Measurements from ENCODE around the gene MAP2K2.
"Not testable (repeated sequence)": the region's sequence is repeated elsewhere in the genome, so short reads cannot be mapped to it uniquely, and the experiment has no call there.

Gene MAP2K2

DNA sequence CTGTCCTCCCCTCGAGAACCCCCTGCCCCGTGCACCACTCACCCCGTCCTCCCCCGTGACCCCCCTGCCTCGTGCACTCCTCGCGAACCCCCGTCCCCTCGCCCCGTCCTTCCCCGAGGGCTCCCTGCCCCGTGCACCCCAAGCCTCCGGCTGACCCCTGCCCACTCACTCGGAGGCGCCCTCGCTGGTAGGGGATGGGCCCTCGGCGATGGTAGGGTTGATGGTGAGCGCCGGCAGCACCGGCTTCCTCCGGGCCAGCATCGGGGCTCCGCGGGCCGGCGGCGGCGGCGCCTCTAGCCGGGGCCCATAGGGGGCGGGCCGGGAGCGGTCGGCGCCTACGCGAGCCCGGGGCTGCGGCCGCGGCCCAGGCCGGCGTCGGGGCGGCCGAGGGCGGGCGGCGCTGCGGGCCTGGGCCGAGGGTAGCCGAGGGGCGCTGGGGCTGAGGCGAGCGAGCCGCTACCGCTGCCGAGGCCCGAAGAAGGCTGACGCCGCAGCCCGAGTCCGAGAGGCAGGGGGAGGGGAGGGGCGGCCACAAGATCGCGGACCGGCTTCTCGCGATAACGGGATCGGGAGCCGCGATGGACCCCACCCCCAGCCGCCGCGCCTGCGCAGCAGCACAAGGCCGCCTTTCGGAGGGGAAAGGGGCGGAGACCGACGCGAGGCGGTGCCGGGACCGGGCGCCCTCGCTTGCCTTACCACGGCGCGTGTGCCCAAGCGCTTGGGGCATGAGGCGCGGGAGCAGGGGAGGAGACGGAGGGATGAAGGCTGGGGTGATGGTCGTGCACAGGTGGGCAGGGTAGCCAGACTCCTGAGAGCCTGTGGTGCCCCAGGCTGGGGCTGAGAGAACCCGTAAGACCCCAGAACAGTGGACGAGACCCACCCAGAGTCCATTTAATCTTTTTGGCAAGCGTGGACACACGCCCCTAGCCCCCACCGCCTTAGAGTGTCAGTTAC, at the start of gene MAP2K2:
Gene MAP2K2, minus strand, starts transcription at position 508 of the 954 bp plus-strand sequence. Its CDS starts 247 bp downstream, at position 261.
- DNase-seq (ENCODE audit: low spot score) = peak; percentile 90

DNA sequence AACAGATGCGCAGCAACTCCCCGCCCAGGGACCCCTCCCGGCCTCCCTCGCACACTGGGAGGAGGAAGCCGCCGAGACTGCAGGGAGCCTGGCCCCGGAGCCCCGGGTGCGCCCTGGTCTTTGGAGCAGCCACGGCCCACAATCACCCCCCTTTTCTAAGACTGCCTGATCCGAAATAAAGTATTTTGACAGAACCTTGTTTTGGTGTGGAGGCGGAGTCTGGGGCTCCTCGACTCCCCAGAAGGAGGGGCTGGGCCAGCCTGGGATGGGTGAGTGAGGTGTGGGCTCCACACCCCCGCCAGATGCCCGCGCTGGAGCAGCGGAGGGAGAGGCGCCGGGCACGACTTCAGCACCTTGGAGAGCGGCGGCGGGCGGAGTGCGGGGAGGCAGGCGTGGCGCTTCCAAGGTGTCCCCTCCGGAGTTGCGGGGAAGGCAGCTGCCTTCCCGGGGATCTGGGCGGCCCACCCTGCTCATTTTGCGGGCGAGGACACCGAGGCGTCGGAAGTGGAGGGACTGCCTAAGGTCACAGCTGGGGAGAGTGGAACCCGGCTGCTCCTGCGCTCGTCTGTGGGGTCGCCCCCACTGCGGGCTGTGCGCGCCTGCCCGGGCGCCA, 49.0 kb upstream of the MAP2K2 start:
- no peak for DNase-seq (ENCODE audit: low spot score)

DNA sequence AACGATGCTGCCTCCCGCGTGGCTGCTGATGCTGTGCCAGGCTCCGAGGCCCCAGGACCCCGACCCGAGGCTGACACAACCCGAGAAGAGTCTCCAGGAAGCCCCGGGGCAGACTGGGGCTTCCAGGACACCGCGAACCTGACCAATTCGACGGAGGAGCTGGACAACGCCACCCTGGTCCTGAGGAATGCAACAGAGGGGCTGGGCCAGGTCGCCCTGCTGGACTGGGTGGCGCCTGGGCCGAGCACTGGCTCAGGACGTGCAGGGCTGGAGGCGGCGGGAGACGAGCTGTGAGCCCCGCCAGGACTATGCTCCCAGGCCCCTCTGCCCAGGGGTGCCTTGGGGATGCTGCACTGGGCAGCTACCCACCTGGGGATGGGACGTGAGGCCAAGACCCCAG, 47.8 kb upstream of the MAP2K2 start:
- no peak for DNase-seq (ENCODE audit: low spot score)

DNA sequence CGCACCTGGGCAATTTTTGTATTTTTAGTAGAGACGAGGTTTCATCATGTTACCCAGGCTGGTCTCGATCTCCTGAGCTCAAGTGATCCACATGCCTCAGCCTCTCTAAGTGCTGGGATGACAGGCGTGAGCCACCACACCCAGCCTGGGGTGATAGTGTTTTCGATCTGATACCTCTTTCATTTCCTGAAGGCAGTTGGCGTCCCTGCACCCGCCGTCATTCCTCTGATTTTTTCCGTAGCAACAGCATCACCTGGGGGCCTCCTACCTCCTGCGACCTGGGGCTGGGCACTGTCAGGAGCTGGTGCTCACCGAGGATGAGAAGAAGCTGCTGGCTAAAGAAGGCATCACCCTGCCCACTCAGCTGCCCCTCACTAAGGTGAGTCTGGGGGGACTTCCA, 40.3 kb upstream of the MAP2K2 start:
- no peak for DNase-seq (ENCODE audit: low spot score)

DNA sequence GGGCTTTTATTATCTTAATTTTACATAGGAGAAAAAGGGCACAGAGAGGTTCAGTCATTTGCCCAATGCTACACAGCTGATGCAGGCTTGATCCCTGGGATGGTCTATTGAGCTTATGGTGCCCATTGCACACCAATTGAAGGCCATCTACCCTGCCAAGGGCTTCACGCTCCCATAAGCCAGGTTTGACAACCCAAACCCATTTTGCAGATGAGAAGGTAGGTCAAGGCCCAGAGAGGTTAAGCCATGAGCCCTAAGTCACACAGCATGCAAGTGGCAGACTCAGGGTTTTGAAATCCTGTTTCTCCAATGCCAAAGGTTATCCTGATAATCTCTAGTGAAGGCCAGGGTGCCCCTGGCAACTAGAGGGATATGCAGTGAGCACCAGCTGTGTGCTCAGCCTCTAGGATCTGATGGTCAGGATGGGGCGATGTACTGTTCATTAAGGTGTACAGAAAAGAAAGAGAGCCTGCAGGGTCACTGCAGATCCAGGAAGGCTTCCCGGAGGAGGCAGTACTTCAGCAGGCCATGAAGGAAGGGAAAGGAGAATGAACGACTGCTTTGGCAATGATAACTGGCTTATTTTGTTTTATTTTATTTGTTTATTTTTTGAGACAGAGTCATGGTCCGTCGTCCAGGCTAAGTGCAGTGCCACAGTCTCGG, 37.6 kb upstream of the MAP2K2 start:
- no peak for DNase-seq (ENCODE audit: low spot score)

DNA sequence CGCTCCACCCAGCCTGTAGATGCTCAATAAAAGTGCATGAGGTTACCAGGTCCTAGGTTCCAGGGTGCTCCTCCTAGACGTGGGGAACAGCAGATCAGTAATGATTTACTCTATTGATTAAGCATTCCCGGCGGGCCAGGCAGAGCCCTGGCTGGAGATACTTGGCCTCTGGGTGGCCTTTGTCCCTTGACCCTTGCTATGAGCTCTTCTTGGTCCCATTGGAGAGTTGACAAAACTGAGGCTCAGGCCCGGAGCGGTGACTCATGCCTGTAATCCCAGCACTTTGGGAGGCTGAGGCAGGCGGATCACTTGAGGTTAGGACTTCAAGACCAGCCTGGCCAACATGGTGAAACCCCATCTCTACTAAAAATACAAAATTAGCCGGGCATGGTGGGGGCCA, 34.0 kb upstream of the MAP2K2 start:
- DNase-seq (ENCODE audit: low spot score) = not testable (repeated sequence)

DNA sequence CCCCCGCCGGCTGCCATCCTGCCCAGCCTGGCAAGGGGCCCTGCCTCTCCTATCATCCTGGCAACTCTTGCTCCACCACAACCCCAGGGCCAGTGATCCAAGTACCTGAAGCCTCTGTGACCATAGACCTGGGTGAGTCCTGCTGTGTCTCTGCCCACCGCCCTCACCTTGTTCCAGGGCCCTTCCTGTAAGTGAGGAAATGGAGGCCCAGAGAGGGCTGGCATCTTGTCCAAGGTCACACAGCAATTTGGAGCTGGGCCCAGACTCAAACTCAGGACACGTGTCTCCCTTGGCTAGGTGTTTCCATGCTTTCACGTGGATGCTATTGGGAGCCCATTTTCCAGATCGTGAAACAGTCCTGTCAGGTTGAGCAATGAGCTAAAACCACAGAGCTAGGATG, 33.2 kb upstream of the MAP2K2 start:
- DNase-seq (ENCODE audit: low spot score) = no peak

DNA sequence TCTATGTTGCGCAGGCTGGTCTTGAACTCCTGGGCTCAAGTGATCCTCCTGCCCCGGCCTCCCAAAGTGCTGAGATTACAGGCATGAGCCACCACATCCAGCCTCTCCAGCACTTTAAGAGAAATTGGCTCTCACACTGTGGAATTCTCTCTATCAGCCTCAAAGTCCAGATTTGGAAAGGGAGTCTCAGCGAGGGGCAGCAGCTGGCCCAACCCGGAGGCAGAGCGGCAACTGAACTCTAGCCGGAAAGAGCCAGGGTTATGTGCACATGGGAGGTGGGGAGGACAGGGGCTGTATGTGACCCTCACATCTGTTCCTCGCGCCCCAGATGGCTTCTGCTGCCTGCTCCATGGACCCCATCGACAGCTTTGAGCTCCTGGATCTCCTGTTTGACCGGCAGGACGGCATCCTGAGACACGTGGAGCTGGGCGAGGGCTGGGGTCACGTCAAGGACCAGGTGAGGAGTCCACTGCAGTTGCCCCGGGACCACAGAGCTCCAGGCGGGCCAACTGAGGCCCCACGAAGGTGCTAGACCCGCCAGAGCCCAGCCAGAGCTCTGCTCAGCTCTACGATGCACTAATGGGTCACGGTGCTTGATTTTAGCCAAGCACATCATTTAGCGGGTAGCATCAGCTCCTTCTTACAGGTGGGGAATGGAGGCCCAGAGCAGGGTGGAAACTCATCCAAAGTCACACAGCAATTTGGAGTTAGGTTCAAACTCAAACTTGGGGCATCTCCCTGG, 30.8 kb upstream of the MAP2K2 start:
- no peak for DNase-seq (ENCODE audit: low spot score)

DNA sequence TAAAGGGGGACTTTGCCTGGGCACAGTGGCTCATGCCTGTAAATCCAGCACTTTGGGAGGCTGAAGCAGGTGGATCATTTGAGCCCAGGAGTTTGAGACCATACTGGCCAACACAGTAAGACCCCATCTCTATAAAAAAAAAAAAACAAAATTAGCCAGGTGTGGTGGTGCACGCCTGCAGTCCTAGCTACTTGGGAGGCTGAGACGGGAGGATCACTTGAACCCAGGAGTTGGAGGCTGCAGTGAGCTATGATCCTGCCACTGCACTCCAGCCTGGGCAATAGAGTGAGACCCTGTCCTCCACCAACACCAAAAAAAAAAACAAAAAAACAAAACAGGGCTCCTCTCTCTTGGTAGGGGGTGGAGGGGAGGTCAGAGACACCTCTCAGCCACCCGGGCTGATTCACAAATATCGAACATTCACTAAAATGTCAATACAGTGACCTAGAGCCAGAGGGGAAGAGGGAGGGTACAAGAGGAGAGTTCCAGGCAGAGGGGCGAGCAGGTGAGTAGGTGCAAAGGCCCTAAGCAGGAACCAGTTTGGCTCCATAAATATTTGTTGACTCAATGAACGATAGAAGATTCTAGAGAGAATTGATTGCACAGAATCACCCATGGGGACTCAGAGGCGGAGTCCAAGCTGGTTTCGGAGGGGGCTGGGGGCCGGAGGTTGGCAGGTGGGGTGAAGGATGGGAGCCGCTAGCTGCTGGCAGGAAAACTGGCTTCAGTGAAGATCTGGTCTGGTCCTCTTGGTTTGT, 28.5 kb upstream of the MAP2K2 start:
- DNase-seq (ENCODE audit: low spot score) = no peak

DNA sequence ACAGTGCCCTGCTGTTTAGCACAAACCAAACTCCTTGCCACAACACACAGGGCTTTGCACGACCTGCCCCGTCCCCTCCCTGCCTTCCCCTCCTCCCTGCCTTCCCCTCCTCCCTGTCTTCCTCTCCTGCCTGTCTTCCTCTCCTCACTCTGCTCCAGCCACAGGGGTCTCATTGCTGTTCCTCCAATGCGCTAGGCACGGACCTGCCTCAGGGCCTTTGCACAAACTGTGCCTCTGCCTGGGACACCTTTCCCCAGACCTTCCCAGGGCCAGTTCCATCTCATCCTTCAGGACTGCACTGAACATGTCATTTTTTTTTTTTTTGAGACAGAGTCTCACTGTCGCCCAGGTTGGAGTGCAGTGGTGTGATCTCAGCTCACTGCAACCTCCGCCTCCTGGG, 27.7 kb upstream of the MAP2K2 start:
- no peak for DNase-seq (ENCODE audit: low spot score)

DNA sequence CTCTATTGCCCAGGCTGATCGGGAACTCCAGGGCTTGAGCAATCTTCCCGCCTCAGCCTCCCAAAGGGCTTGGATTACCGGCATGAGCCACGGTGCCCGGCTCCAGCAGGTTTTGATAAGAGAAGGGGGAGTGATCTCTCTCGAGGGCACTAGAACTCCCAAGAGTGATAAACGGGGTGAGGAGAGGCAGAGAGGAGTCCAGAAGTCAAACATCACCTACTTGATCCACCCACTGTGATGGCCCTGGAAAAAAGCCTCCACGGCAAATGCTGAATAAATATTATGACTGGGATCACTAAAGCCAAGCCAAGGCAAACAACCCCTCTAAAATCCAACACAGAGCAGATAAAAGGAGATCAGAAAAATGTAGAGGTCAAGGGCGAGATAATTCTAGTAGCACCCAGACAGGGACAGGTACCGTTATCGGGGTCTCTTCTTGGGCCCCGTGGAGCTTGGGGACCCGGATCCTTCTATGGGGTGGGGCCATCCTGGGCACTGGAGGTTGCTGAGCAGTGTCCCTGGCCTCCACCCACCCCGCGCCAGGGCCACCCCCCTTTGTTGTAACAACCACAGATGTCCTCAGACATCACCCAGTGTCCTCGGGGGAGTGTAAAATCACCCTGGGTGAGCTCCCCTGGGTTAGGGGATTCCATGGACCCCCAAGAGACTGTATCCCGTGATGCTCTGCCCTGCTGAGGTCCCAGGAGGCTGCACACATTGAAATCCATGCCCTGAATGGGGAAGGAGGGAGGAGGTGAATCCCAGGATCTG, 25.8 kb upstream of the MAP2K2 start:
- DNase-seq (ENCODE audit: low spot score) = no peak

DNA sequence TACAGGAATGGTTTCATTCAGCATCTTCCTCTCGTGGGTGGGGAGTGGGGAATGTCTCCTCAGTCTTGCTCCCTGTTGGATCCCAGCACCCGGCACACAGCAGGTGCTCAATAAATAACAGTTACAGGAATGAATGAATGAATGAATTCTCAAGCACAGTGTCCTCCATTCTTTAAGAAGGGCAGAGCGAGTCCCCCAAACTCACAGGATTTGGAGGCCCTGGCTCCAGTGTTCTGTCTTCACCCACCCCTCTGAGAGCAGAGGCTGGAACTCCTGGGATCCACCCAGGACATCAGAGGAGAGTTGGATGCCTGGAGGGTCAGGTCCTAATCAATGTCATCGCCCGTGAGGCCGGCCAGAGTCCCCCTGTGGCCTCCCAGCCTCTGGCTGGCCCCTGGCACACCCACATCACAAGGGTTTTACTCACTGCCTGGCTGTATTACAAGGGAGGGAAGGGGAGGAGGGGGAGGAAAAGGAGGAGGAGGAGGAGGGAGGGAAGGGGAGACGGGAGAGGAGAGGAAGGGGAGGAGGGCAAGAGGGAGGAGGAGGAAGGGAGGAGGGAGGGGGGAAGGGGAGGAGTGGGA, 20.8 kb upstream of the MAP2K2 start:
- peak; percentile 53 for DNase-seq (ENCODE audit: low spot score)

DNA sequence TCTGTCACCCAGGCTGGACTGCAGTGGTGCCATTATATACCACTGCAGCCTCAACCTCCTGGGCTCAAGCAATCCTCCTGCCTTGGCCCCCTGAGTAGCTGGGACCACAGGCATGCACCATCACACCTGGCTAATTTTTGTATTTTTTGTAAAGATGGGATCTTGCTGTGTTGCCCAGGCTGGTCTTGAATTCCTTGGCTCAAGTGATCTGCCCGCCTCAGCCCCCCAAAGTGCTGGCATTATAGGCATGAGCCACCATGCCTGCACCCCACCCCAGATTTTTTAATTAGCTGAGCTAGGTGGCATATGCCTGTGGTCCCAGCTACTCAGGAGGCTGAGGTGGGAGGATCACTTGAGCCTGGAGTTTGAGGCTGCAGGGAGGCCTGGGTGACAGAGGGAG, 19.0 kb upstream of the MAP2K2 start:
- not testable (repeated sequence) for DNase-seq (ENCODE audit: low spot score)

DNA sequence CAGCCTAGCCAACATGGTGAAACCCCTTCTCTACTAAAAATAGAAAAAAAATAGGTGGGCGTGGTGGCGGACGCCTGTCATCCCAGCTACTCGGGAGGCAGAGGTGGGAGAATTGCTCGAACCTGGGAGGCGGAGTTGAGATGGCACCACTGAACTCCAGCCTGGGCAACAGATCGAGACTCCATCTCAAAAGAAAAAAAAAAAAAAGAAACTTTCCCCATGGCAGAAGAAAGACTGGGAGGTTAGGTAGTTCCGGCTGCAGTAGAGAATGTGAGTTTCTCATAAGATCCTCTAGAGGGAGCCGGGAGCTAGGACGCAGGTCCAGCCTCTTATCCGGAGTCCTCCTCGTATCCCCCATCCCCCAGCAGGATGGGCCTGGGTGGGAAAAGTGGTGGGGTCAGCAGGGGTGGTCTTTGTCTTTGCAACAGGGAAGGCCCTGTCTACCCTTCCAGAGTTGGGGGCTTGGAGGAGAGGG, 16.4 kb upstream of the MAP2K2 start:
- DNase-seq (ENCODE audit: low spot score) = peak; percentile 90

DNA sequence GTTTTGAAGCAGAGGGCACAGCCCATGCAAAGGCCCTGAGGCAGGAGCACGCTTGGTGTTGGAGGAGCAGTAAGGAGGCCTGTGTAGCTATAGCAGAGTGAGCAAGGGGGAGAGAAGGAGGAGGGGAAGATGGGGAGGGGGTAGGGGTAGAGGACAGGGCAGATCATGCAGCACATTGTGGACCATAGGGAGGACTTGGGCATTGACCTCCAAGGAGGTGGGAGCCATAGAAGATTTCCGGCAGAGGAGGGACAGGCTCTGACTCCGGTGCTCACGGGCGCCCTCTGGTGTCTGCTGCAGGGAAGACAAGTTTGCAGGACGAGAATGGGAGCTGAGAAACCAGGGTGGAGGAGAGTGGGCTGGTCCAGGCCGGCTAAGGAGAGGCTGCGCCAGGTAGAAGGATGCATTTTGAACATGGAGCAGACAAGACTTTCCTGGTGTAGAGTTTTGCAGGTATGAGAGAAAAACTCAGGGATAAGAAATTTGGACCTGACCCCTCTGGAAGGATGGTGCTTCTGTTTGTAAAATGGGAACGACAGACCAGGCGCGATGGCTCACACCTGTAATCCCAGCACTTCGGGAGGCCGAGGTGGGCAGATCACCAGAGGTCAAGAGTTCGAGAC, 15.8 kb upstream of the MAP2K2 start:
- DNase-seq (ENCODE audit: low spot score) = peak; percentile 66

DNA sequence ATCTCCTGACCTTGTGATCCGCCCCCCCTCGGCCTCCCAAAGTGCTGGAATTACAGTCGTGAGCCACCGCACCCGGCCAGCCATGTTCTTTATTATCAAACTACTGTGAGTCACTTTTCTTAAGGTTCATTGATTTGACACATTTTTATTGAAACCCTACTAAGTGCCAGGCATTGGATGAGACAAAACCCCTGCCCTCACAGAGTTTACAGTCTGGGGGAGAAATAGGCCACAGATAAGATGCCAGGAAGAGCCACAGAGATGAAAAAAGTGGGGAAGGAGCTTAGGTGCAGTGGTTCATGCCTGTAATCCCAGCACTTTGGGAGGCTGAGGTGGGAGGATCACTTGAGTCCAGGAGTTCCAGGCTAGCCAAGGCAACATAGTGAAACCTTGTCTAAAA, 14.5 kb upstream of the MAP2K2 start:
- DNase-seq (ENCODE audit: low spot score) = no peak

DNA sequence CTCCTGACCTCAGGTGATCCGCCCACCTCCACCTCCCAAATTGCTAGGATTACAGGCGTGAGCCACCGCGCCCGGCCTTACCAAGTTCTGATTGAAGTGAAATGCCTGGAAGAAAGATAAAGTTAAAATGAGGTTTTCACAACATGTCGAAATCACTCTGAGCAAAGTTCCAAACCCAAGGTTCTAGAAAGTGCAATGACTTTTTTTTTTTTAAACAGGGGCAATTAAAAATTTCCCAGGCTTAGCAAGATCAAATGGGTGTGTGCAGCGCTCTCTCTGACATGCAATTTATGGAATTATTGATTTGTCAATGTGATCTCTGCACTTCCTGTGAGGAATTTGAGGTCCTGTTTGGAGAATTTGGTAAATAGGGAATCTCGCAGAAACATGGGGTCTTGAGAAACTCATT, 12.8 kb upstream of the MAP2K2 start:
- DNase-seq (ENCODE audit: low spot score) = no peak

DNA sequence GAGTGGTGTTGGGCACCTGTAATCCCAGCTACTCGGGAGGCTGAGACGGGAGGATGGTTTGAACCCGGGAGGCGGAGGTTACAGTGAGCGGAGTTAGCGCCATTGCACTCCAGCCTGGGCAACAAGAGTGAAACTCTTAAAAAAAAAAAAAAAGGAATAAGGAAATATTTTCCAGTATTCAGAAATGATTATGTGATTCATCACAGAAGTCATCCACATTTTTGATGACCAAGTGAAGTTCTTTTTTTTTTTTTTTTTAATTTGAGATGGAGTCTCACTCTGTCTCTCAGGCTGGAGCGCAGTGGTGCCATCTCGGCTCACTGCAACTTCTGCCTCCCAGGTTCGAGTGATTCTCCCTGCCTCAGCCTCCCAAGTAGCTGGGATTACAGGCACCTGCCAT, 11.5 kb upstream of the MAP2K2 start:
- DNase-seq (ENCODE audit: low spot score) = not testable (repeated sequence)

DNA sequence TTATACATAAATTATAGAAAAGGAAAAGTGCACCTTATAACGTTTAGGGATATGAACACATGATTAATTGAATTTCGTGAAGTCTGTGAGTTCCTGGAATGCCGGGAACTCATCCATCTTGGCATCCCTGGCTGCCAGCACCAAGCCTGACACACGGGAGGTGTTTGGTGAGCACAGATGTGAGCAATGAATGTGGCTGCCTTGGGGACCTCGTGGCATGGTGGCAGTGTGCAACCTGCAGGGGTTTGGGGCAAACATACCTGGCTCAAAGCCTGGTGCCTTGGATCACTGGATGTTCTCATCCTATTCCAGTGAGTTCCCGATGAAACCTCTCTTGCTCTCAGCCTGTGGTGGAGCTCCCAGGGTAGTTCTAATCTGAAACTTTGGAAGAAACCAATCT, 10.4 kb upstream of the MAP2K2 start:
- DNase-seq (ENCODE audit: low spot score) = no peak

Measured in COLO829 (cell line).